Heart left ventricle (tissue), 16 donors: ENCODE results near the gene PHOSPHO1. TPM values are rescaled to one million over a fixed set of nuclear protein-coding genes. Genes with fewer than 3 reads are reported as not detected.

Source experiments
- ATAC-seq, 4 donors: fragments of 200-7000 bp; cut with Tn5 transposase; one replicate each; pipeline ENCODE4 v1.9.1; 2020 to 2022; ENCODE audit warnings: moderate library complexity in 4 of 4, mild to moderate bottlenecking in 3 of 4, moderate number of reproducible peaks in 1 of 4
- DNase-seq, 5 donors: peaks; one replicate each; pipeline ENCODE4 v3.0.0-alpha.2; 2020
- H3K27ac ChIP-seq, 12 donors: fragments of 200-600 bp; sonication (generic) in 4 of 12; one replicate each; pipeline versions ENCODE4 v1.5.0 to v1.8.0; 2016 to 2022; ENCODE audit warnings: mild to moderate bottlenecking in 2 of 12
- H3K27me3 ChIP-seq, 9 donors: fragments of 200-600 bp; sonication (generic) in 2 of 9; one replicate each; pipeline versions ENCODE4 v1.5.1 to v1.8.0; 2016 to 2022; ENCODE audit warnings: mild to moderate bottlenecking in 3 of 9
- H3K36me3 ChIP-seq, 9 donors: fragments of 200-600 bp; sonication (generic) in 2 of 9; one replicate each; pipeline versions ENCODE4 v1.5.0 to v1.8.0; 2018 to 2022; ENCODE audit warnings: mild to moderate bottlenecking in 2 of 9
- H3K4me1 ChIP-seq, 12 donors: fragments of 200-600 bp; sonication (generic) in 4 of 12; one replicate each; pipeline versions ENCODE4 v1.5.0 to v1.8.0; 2016 to 2022; ENCODE audit warnings: mild to moderate bottlenecking in 3 of 12
- H3K4me3 ChIP-seq, 12 donors: fragments of 200-600 bp; sonication (generic) in 4 of 12; one replicate each; pipeline versions ENCODE4 v1.5.0 to v1.8.0; 2017 to 2022; ENCODE audit warnings: mild to moderate bottlenecking in 9 of 12, moderate library complexity in 4 of 12
- H3K9me3 ChIP-seq, 12 donors: fragments of 200-600 bp; sonication (generic) in 4 of 12; one replicate each; pipeline versions ENCODE4 v1.5.0 to v1.8.0; 2016 to 2022; ENCODE audit warnings: mild to moderate bottlenecking in 1 of 12
- CTCF ChIP-seq, 12 donors: fragments of 200-600 bp; sonication (generic) in 4 of 12; IDR thresholded peaks; one replicate each; pipeline versions ENCODE4 v1.5.0 to v1.8.0; 2018 to 2022; ENCODE audit warnings: antibody characterized with exemption in 12 of 12, mild to moderate bottlenecking in 5 of 12
- POLR2A ChIP-seq, 2 donors: fragments of 450-650 bp; IDR thresholded peaks; one replicate each; pipeline ENCODE4 v1.6.1; 2017; ENCODE audit warnings: antibody characterized with exemption in 2 of 2, mild to moderate bottlenecking in 2 of 2, moderate library complexity in 2 of 2
- WGBS, 4 donors: extraction: QIAGEN DNeasy Blood & Tissue Kit in 2 of 4; methylation state at CpG; one replicate each; pipeline versions ENCODE4 v1.1.5 to v1.1.7; 2013 to 2018; 5-methylcytosine and 5-hydroxymethylcytosine counted together
- intact Hi-C, 10 donors: fragments of 100-400 bp; cut with DNase I; formaldehyde crosslinking; loops; one replicate each; pipeline versions ENCODE4 v1.11.1 to v1.14.2; 2022
- polyA plus RNA-seq, 2 donors: library from polyadenylated mRNA; stranded (reverse); fragments of 200-250 nt; gene quantifications; one replicate each; pipeline ENCODE4 v1.2.3, GENCODE V29; 2013
- total RNA-seq, 9 donors: library from RNA; depleted of rRNA in 2 of 9; stranded (reverse); fragments of >200 nt in 2 of 9; fragmentation: NEBNext Ultra II Directional in 3 of 9; extraction: Animal tissue kit (Norgen Biotek cat#: 25700) in 3 of 9; gene quantifications; one replicate each; pipeline versions ENCODE4 v1.1.0 to v1.2.4, GENCODE V29; 2016 to 2023
- donor health status: ischemic (EF 13 %, LVEDD 7.1; RV severe dilation, severe dysfunction).
- donor health status: healthy with polysubstance abuse.
- donor health status: DM: no; HTN: yes; CAD: no.
- donor health status: DM: no; HTN: no; CAD: no.
- donor health status: ischemic (EF 25% LVEDD 6.9; RV normal size, moderate dysfunction).
- donor health status: ischemic (EF 25% LVEDD 5.7; RV mildly dilated, moderate dysfunction).
- donor health status: healthy.
- donor health status: DM: yes; HTN: yes; CAD: no.
- donor health status: ischemic (EF 35%, LVEDD 5.7; RV mildly dilated, moderate dysfunction).
- donor health status: nonischemic (EF 11% LVEDD 7.7; RV severe dilation, severe dysfunction).
- donor health status: DM: yes; HTN: yes; CAD: no.
- donor health status: PGD.
- donor health status: ischemic (EF 29% LVEDD 5.4; RV normal size, mild dysfunction).
- donor health status: nonischemic (EF 23%, LVEDD 6.1; RV moderate dilation, normal function).

PHOSPHO1 gene
- total and polyA plus RNA-seq, 11 donors, result 0.35 to 1.3 (median 0.66) TPM

GRCh38 chr17:49260817-49261291, 30.3 kb upstream of the PHOSPHO1 start:
- ATAC-seq, result no peak
- no peak for TF ChIP-seq CTCF (IDR thresholded peaks at IDR 0.05)
- TF ChIP-seq POLR2A (IDR thresholded peaks at IDR 0.05), result no peak

GRCh38 chr17:49260011-49260816, 29.6 kb upstream of the PHOSPHO1 start:
- intact Hi-C loops, result loop anchor here in 1 of 10 donors (5.0 kb wide), 1 partner anchor 48 kb away; the partner anchor contains the start of genes ABI3 and GNGT2
- ATAC-seq, result peak; percentile 66 to 88 (median 83)
- no peak for TF ChIP-seq POLR2A (IDR thresholded peaks at IDR 0.05)
- TF ChIP-seq CTCF (IDR thresholded peaks at IDR 0.05), result no peak

More at GRCh38 chr17:49260817-49261291, 30.3 kb upstream of the PHOSPHO1 start:
- peak overlapping the region; percentile 75 to 92 (median 86) for H3K27ac ChIP-seq
- no peaks in the 10 kb centered on the region for H3K9me3 ChIP-seq
- 52 to 54% (median 53%) methylated on average over 9 to 11 of the region's 11 CpGs for WGBS, 4 donors
- peaks cover 0 to 20% (median 9%) of the 10 kb centered on the region in 12 donors for H3K4me1 ChIP-seq
- intact Hi-C loops, result loop anchor here in 1 of 10 donors (5.0 kb wide), 1 partner anchor 49 kb away; the partner anchor contains the start of genes ABI3 and GNGT2
- H3K4me3 ChIP-seq, result peak overlapping the region; percentile 18 to 70 (median 57)
- H3K27me3 ChIP-seq, result no peaks in the 10 kb centered on the region
- DNase-seq, result peak in 3 of 5 donors; percentile 11 to 76 (median 46)
- no peaks in the 10 kb centered on the region for H3K36me3 ChIP-seq

GRCh38 chr17:49259663-49260010, 29.1 kb upstream of the PHOSPHO1 start:
- H3K36me3 ChIP-seq, result no peaks in the 10 kb centered on the region
- intact Hi-C loops, result loop anchor here in 1 of 10 donors (5.0 kb wide), 1 partner anchor 47 kb away; the partner anchor contains the start of genes ABI3 and GNGT2
- H3K27me3 ChIP-seq, result no peaks in the 10 kb centered on the region
- H3K4me1 ChIP-seq, result peaks cover 0 to 20% (median 9%) of the 10 kb centered on the region in 12 donors
- 20 to 29% (median 24%) methylated on average over 4 to 10 of the region's 10 CpGs for WGBS, 4 donors
- H3K4me3 ChIP-seq, result peak overlapping the region; percentile 18 to 70 (median 57)
- ATAC-seq (peak; percentile 24 to 71 (median 36)), DNase-seq (peak in 4 of 5 donors; percentile 48 to 63 (median 54))
- H3K9me3 ChIP-seq, result no peaks in the 10 kb centered on the region
- H3K27ac ChIP-seq, result peak overlapping the region; percentile 75 to 92 (median 86)
- TF ChIP-seq POLR2A (IDR thresholded peaks at IDR 0.05) (no peak), CTCF (IDR thresholded peaks at IDR 0.05) (no peak)

More at GRCh38 chr17:49260011-49260816, 29.6 kb upstream of the PHOSPHO1 start:
- Histone ChIP-seq H3K36me3 (no peaks in the 10 kb centered on the region), H3K4me1 (peaks cover 0 to 20% (median 9%) of the 10 kb centered on the region in 12 donors), H3K9me3 (no peaks in the 10 kb centered on the region), H3K27ac (peak overlapping the region; percentile 75 to 92 (median 86)), H3K4me3 (peak overlapping the region; percentile 18 to 70 (median 57)), H3K27me3 (no peaks in the 10 kb centered on the region)
- WGBS, 4 donors, result 0 to 3% (median 1%) methylated on average over 31 to 77 of the region's 77 CpGs
- peak; percentile 77 to 90 (median 85) for DNase-seq

- ATAC-seq, result no peak
- Histone ChIP-seq H3K4me1 (peaks cover 0 to 20% (median 9%) of the 10 kb centered on the region in 12 donors), H3K36me3 (no peaks in the 10 kb centered on the region), H3K27me3 (no peaks in the 10 kb centered on the region), H3K4me3 (no peak overlapping the region), H3K27ac (no peak overlapping the region), H3K9me3 (no peaks in the 10 kb centered on the region)
- DNase-seq, result no peak
- 83 to 92% (median 90%) methylated on average over 3 of the region's 3 CpGs for WGBS, 4 donors
- no peak for TF ChIP-seq CTCF (IDR thresholded peaks at IDR 0.05)
- TF ChIP-seq POLR2A (IDR thresholded peaks at IDR 0.05), result no peak
- intact Hi-C loops, result no loop called here
Measured at GRCh38 chr17:49258394-49258793, 27.8 kb upstream of the PHOSPHO1 start.
